HepG2 (cell line): Measurements from ENCODE around the gene F12. TPM values are rescaled to one million over a fixed set of nuclear protein-coding genes. Genes with fewer than 3 reads are reported as not detected.

ENCODE experiments used
- ATAC-seq: fragments of 200-7000 bp; cut with Tn5 transposase; 3 replicates; pipeline ENCODE4 v1.9.1; 2020; ENCODE audit warnings: mild to moderate bottlenecking, moderate library complexity
- BruUV-seq: library from RNA; stranded (reverse); fragments of 400-500 nt; replicated peaks from 2 replicates; lab custom pipeline; 2021; lab: Mats Ljungman, UMichigan
- CTCF ChIA-PET: fragments of 300-600 bp; formaldehyde crosslinking; extraction: SDS; loops from one replicate; lab custom pipeline; 2021; ENCODE audit warnings: low total read pairs, inconsistent platforms, low intra/inter-chr PET ratio; lab: Yijun Ruan, JAX
- POLR2A ChIA-PET: fragments of 350-600 bp; sonication (Branson Sonifier 250); formaldehyde crosslinking; loops from one replicate; lab custom pipeline; 2020; ENCODE audit warnings: antibody characterized with exemption, inconsistent platforms; lab: Yijun Ruan, JAX
- DNase-seq: peaks from one replicate; pipeline ENCODE4 v3.0.0-alpha.2; 2015; ENCODE audit warnings: low spot score
- FAIRE-seq: peaks from 3 replicates; lab custom pipeline; 2011; peaks lifted over from hg19 to GRCh38; lab: Jason Lieb, UNC
- H2AFZ ChIP-seq: one replicate; pipeline ENCODE4 v1.6.1; 2011; ENCODE audit warnings: low read length, inconsistent platforms
- H3K27ac ChIP-seq: fragments of 300-600 bp; 3 replicates; pipeline ENCODE4 v1.8.0; 2011; ENCODE audit warnings: mixed run types, mild to moderate bottlenecking, mixed read lengths, low read length, inconsistent platforms; ENCODE audit not compliant: insufficient read depth; ENCODE audit errors: extremely low read length
- H3K27me3 ChIP-seq, 2 experiments: fragments of 200-600 bp in 1 of 2; 2 replicates in 1 of 2; 3 replicates in 1 of 2; pipeline versions ENCODE4 v1.6.0 to v1.8.0; 2011; ENCODE audit warnings: low read length in 2 of 2, mild to moderate bottlenecking in 2 of 2, moderate library complexity in 2 of 2, inconsistent platforms in 1 of 2; ENCODE audit not compliant: insufficient read depth in 2 of 2, control insufficient read depth in 1 of 2
- H3K36me3 ChIP-seq, 2 experiments: fragments of 200-600 bp in 1 of 2; replicated peaks in 1 of 2; 2 replicates in 1 of 2; 3 replicates in 1 of 2; pipeline versions ENCODE4 v1.5.1 to v1.8.0; 2011; ENCODE audit warnings: low read length in 2 of 2, inconsistent platforms in 1 of 2; ENCODE audit not compliant: insufficient read depth in 2 of 2, control insufficient read depth in 1 of 2
- H3K4me1 ChIP-seq: 2 replicates; pipeline ENCODE4 v1.5.1; 2012; ENCODE audit warnings: low read length, inconsistent platforms; ENCODE audit not compliant: insufficient read depth
- H3K4me2 ChIP-seq: 2 replicates; pipeline ENCODE4 v1.6.0; 2011; ENCODE audit warnings: low read depth, low read length, inconsistent platforms
- H3K4me3 ChIP-seq, 3 experiments: fragments of 200-600 bp in 1 of 3; sonication (generic), shearing (Covaris generic) in 1 of 3; replicated peaks in 1 of 3; 2 replicates each; pipeline ENCODE4 v1.5.1; 2011 to 2016; ENCODE audit warnings: low read length in 3 of 3, inconsistent platforms in 2 of 3, low read depth in 2 of 3, mild to moderate bottlenecking in 2 of 3, control low read depth in 1 of 3, mixed read lengths in 1 of 3; ENCODE audit not compliant: insufficient read depth in 1 of 3
- H3K79me2 ChIP-seq: one replicate; pipeline ENCODE4 v1.6.1; 2011; ENCODE audit warnings: low read length, inconsistent platforms; ENCODE audit not compliant: insufficient read depth
- H3K9ac ChIP-seq: 2 replicates; pipeline ENCODE4 v1.6.0; 2011; ENCODE audit warnings: mild to moderate bottlenecking, low read depth, low read length, inconsistent platforms; ENCODE audit not compliant: insufficient read depth
- H3K9me3 ChIP-seq: 2 replicates; pipeline ENCODE4 v1.5.1; 2012; ENCODE audit warnings: mild to moderate bottlenecking, low read length
- H4K20me1 ChIP-seq: 2 replicates; pipeline ENCODE4 v1.6.0; 2011; ENCODE audit warnings: inconsistent platforms, mild to moderate bottlenecking, low read length, moderate library complexity; ENCODE audit not compliant: insufficient read depth
- AGO1 ChIP-seq: fragments of 200-400 bp; formaldehyde crosslinking; IDR thresholded peaks from 2 replicates; pipeline ENCODE4 v1.6.1; 2017; ENCODE audit warnings: mild to moderate bottlenecking, low read depth, low read length, moderate library complexity; ENCODE audit not compliant: poor library complexity, severe bottlenecking
- AKAP8 ChIP-seq: sonication (generic); formaldehyde crosslinking; IDR thresholded peaks from 2 replicates; pipeline ENCODE4 v1.5.1; 2020; ENCODE audit warnings: mild to moderate bottlenecking, missing genetic modification reagents
- CEBPZ ChIP-seq: IDR thresholded peaks from 2 replicates; pipeline ENCODE4 v1.6.1; 2012; ENCODE audit warnings: low read length, improper control_type of control experiment
- GABPA ChIP-seq, 2 experiments: IDR thresholded peaks; 2 replicates each; pipeline ENCODE4 v1.6.1; 2011 to 2016; ENCODE audit warnings: low read depth in 2 of 2, low read length in 1 of 2, missing biosample characterization in 1 of 2, missing genetic modification characterization in 1 of 2
- MED8 ChIP-seq: sonication (generic); formaldehyde crosslinking; IDR thresholded peaks from 2 replicates; pipeline ENCODE4 v1.8.1; 2023; ENCODE audit warnings: mild to moderate bottlenecking, missing genetic modification reagents; ENCODE audit not compliant: insufficient replicate concordance
- POLR2G ChIP-seq: fragments of 200-400 bp; formaldehyde crosslinking; IDR thresholded peaks from 2 replicates; pipeline ENCODE4 v1.6.1; 2018; ENCODE audit warnings: mild to moderate bottlenecking, low read depth, low read length, moderate library complexity
- ZMYM3 ChIP-seq: sonication (generic); formaldehyde crosslinking; IDR thresholded peaks from 2 replicates; pipeline ENCODE4 v1.5.1; 2020; ENCODE audit warnings: mild to moderate bottlenecking, missing genetic modification reagents
- ZNF263 ChIP-seq: sonication (generic); formaldehyde crosslinking; IDR thresholded peaks from 2 replicates; pipeline ENCODE4 v1.4.0; 2020; ENCODE audit warnings: missing genetic modification reagents
- ZNF563 ChIP-seq: sonication (generic); formaldehyde crosslinking; IDR thresholded peaks from 2 replicates; pipeline ENCODE4 v1.8.0; 2022; ENCODE audit warnings: mild to moderate bottlenecking, moderate library complexity, missing genetic modification reagents
- WGBS: methylation state at CpG from one replicate; pipeline ENCODE4 v1.1.6; 2017; ENCODE audit warnings: low lambda C conversion rate; 5-methylcytosine and 5-hydroxymethylcytosine counted together
- in situ Hi-C: cut with HindIII; loops from 2 replicates; pipeline ENCODE4 v1.10.0; 2017; ENCODE audit warnings: low pct_unique_long_range_greater_than_20kb; ENCODE audit not compliant: extremely low pct_ligation_motif_present
- intact Hi-C: fragments of 100-400 bp; cut with micrococcal nuclease; formaldehyde crosslinking; loops from one replicate; pipeline ENCODE4 v1.10.0; 2022; ENCODE audit not compliant: unreplicated experiment
- polyA plus RNA-seq, 8 experiments: library from polyadenylated mRNA; depleted of rRNA in 3 of 8; stranded (reverse) in 7 of 8; unstranded in 1 of 8; fragments of >200 nt; fragmentation: Illumina TruSeq in 4 of 8; extraction: Trizol in 4 of 8; gene quantifications; 2 replicates each; pipeline versions ENCODE4 v1.2.1 to v1.2.3, GENCODE V29; 2011 to 2016; ENCODE audit warnings: low read depth in 4 of 8, missing spikeins in 1 of 8, mixed read lengths in 1 of 8; ENCODE audit not compliant: insufficient read depth in 1 of 8
- total RNA-seq, 5 experiments: library from RNA; depleted of rRNA; stranded (reverse); fragments of >200 nt; fragmentation: Illumina TruSeq; extraction: Trizol; gene quantifications; 2 replicates each; pipeline ENCODE4 v1.2.3, GENCODE V29; 2016; ENCODE audit warnings: low read depth in 1 of 5

Gene F12
- total and polyA plus RNA-seq, 2 of the 13 experiments (the other 11 are each of a cell fraction or from before 2014, with no cell fraction given), result 2.5 to 3.0 TPM

GRCh38 chr5:177450667-177451424, 41.5 kb upstream of the F12 start:
- intact Hi-C loops, result no loop called here
- in situ Hi-C loops, result loop anchor here (25.0 kb wide), 1 partner anchor 339 kb away; no protein-coding TSS in a partner anchor
- no TSS peak for BruUV-seq
- H3K4me1 ChIP-seq, result peaks cover 51% of the 10 kb centered on the region
- no peaks in the 10 kb centered on the region for H3K9me3 ChIP-seq
- H3K36me3 ChIP-seq, result peaks cover 0 to 3% of the 10 kb centered on the region in 2 experiments; a peak in 1 of 5 replicates
- ATAC-seq, result no peak
- H3K9ac ChIP-seq, result no peak overlapping the region
- H4K20me1 ChIP-seq, result no peaks in the 10 kb centered on the region
- no peak for DNase-seq
- POLR2A ChIA-PET, result interaction anchor here (2.0 kb wide), 1 partner anchor 73 kb away, joined by 6 read pairs; no protein-coding TSS in a partner anchor
- no peak overlapping the region for H3K4me2 ChIP-seq
- no peaks in the 10 kb centered on the region for H3K27me3 ChIP-seq
- H3K79me2 ChIP-seq, result peaks cover 5% of the 10 kb centered on the region
- TF ChIP-seq GABPA (IDR thresholded peaks at IDR 0.05; ENCODE audit: low read depth, low read length) (no peak), GABPA (CRISPR knock-in tag; IDR thresholded peaks at IDR 0.05; ENCODE audit: low read depth) (no peak), ZNF263 (CRISPR knock-in tag) (peak; percentile 15; the same call in 1 of the 2 replicates)
- H2AFZ ChIP-seq, result no peak overlapping the region
- 92% methylated on average over 6 of the region's 10 CpGs for WGBS
- FAIRE-seq, result no peak
- no peak overlapping the region for H3K4me3 ChIP-seq
- no peak overlapping the region for H3K27ac ChIP-seq
- CTCF ChIA-PET, result no interaction called here

- in situ Hi-C loops, result loop anchor here (5.0 to 25.0 kb wide), 2 partner anchors 137 to 337 kb away; partner anchors contain the start of gene MXD3
Observed at GRCh38 chr5:177449140-177450061, 40.0 kb upstream of the F12 start.

More at GRCh38 chr5:177449140-177450061, 40.0 kb upstream of the F12 start:
- DNase-seq (no peak), ATAC-seq (no peak), FAIRE-seq (no peak)
- intact Hi-C loops, result loop anchor here (5.0 kb wide), 1 partner anchor 122 kb away; no protein-coding TSS in a partner anchor
- Histone ChIP-seq H3K4me3 (no peak overlapping the region), H3K79me2 (peaks cover 5% of the 10 kb centered on the region), H4K20me1 (peaks cover 2% of the 10 kb centered on the region; the same call in 1 of the 2 replicates), H3K4me2 (no peak overlapping the region), H3K27me3 (no peaks in the 10 kb centered on the region), H3K4me1 (peaks cover 66% of the 10 kb centered on the region), H3K9me3 (no peaks in the 10 kb centered on the region), H3K36me3 (peaks cover 0 to 3% of the 10 kb centered on the region in 2 experiments; a peak in 1 of 5 replicates), H2AFZ (no peak overlapping the region), H3K9ac (no peak overlapping the region), H3K27ac (no peak overlapping the region)
- TF ChIP-seq ZMYM3 (CRISPR knock-in tag), result no peak
- peak; percentile 74; the same call in 1 of the 2 replicates for TF ChIP-seq AKAP8 (CRISPR knock-in tag)
- peak; percentile 56 for TF ChIP-seq AGO1
- no peak for TF ChIP-seq CEBPZ
- TF ChIP-seq ZNF563 (CRISPR knock-in tag), result no peak
- TF ChIP-seq MED8 (CRISPR knock-in tag), result no peak
- TF ChIP-seq POLR2G, result peak; percentile 26
- no TSS peak for BruUV-seq
- ChIA-PET CTCF (no interaction called here), POLR2A (interaction anchor here (2.0 to 4.2 kb wide), 2 partner anchors 45 to 71 kb away, joined by 6 to 19 read pairs; no protein-coding TSS in a partner anchor)
- WGBS, result 93% methylated on average over 10 of the region's 18 CpGs
